ENCODE data around the gene SMYD5. TPM values are rescaled to one million over a fixed set of nuclear protein-coding genes. Genes with fewer than 3 reads are reported as not detected.
A peak's percentile ranks its signal among the peaks of the same experiment; 100 is the strongest.

Gene SMYD5
- total RNA-seq, 1 experiment from 2014 or later = 37.4 TPM

- Histone ChIP-seq H3K4me3 (replicated peaks in 1 of 2; ENCODE audit: low read depth in 1 of 2, low read length in 2 of 2) (peak overlapping the region; percentile 72 to 75), H3K36me3 (ENCODE audit: control insufficient read depth in 1 of 2, insufficient read depth in 2 of 2, low read length in 2 of 2) (peaks cover 7 to 15% of the 10 kb centered on the region in 2 experiments; a peak in 3 of 4 replicates), H3K9ac (ENCODE audit: low read length) (peak overlapping the region; percentile 79), H3K27ac (ENCODE audit: low read depth, low read length) (peak overlapping the region; percentile 94), H3K4me1 (ENCODE audit: control insufficient read depth in 1 of 2, insufficient read depth in 2 of 2, low read length in 2 of 2) (peaks cover 8 to 33% of the 10 kb centered on the region in 2 experiments), H4K20me1 (ENCODE audit: insufficient read depth) (no peaks in the 10 kb centered on the region), H3K4me2 (ENCODE audit: low read length) (peak overlapping the region; percentile 98), H3K9me3 (ENCODE audit: control insufficient read depth in 1 of 2, insufficient read depth in 1 of 2, low read depth in 1 of 2, low read length in 2 of 2) (no peaks in the 10 kb centered on the region), H3K27me3 (ENCODE audit: insufficient read depth, low read length) (no peaks in the 10 kb centered on the region), H2AFZ (ENCODE audit: low read depth, low read length, poor library complexity, severe bottlenecking) (no peak overlapping the region), H3K9me2 (ENCODE audit: insufficient read depth) (no peaks in the 10 kb centered on the region), H3K79me2 (ENCODE audit: insufficient read depth, low read length) (peaks cover 30% of the 10 kb centered on the region)
- DNase-seq (ENCODE audit: low read depth, low spot score) = no peak
- no TSS peak for BruUV-seq (replicated peaks)
- ChIA-PET RAD21 (ENCODE audit: low non-redundant PET in 1 of 2, low total read pairs in 2 of 2, uncharacterized antibody in 2 of 2, unreplicated experiment in 2 of 2) (interaction anchor here in 1 of 2 experiments (1.7 kb wide), 1 partner anchor 92 kb away, joined by 3 read pairs; no protein-coding TSS in a partner anchor), CTCF (interaction anchor here (1.4 to 2.2 kb wide), 3 partner anchors 11 to 92 kb away, joined by 6 to 10 read pairs (median 9); no protein-coding TSS in a partner anchor), POLR2A (interaction anchor here (1.3 to 1.4 kb wide), 2 partner anchors 22 to 34 kb away, joined by 8 read pairs; partner anchors contain the start of genes CCT7 and PRADC1)
- no peak for ATAC-seq
- intact Hi-C loops (cut with micrococcal nuclease) = no loop called here
- TF ChIP-seq POLR2A (IDR thresholded peaks at IDR 0.05; ENCODE audit: borderline replicate concordance, extremely low read depth, insufficient read depth, insufficient read length) = peak; percentile 36
- TF ChIP-seq, protein P1, sequence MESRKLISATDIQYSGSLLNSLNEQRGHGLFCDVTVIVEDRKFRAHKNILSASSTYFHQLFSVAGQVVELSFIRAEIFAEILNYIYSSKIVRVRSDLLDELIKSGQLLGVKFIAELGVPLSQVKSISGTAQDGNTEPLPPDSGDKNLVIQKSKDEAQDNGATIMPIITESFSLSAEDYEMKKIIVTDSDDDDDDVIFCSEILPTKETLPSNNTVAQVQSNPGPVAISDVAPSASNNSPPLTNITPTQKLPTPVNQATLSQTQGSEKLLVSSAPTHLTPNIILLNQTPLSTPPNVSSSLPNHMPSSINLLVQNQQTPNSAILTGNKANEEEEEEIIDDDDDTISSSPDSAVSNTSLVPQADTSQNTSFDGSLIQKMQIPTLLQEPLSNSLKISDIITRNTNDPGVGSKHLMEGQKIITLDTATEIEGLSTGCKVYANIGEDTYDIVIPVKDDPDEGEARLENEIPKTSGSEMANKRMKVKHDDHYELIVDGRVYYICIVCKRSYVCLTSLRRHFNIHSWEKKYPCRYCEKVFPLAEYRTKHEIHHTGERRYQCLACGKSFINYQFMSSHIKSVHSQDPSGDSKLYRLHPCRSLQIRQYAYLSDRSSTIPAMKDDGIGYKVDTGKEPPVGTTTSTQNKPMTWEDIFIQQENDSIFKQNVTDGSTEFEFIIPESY (IDR thresholded peaks at IDR 0.05; ENCODE audit: extremely low read depth, insufficient replicate concordance, low read length) = no peak
These were observed 54.4 kb downstream of the SMYD5 start for GRCh38 chr2:73268366-73268829.

- Histone ChIP-seq H3K9me2 (ENCODE audit: insufficient read depth) (no peaks in the 10 kb centered on the region), H2AFZ (ENCODE audit: low read depth, low read length, poor library complexity, severe bottlenecking) (no peak overlapping the region), H3K4me2 (ENCODE audit: low read length) (peak overlapping the region; percentile 98), H3K36me3 (ENCODE audit: control insufficient read depth in 1 of 2, insufficient read depth in 2 of 2, low read length in 2 of 2) (peaks cover 4 to 11% of the 10 kb centered on the region in 2 experiments; a peak in 3 of 4 replicates), H3K9me3 (ENCODE audit: control insufficient read depth in 1 of 2, insufficient read depth in 1 of 2, low read depth in 1 of 2, low read length in 2 of 2) (no peaks in the 10 kb centered on the region), H3K27me3 (ENCODE audit: insufficient read depth, low read length) (no peaks in the 10 kb centered on the region), H3K27ac (ENCODE audit: low read depth, low read length) (peak overlapping the region; percentile 94), H3K4me3 (replicated peaks in 1 of 2; ENCODE audit: low read depth in 1 of 2, low read length in 2 of 2) (peak overlapping the region; percentile 72 to 75), H3K4me1 (ENCODE audit: control insufficient read depth in 1 of 2, insufficient read depth in 2 of 2, low read length in 2 of 2) (peaks cover 8 to 33% of the 10 kb centered on the region in 2 experiments), H3K79me2 (ENCODE audit: insufficient read depth, low read length) (peaks cover 37% of the 10 kb centered on the region), H3K9ac (ENCODE audit: low read length) (peak overlapping the region; percentile 79), H4K20me1 (ENCODE audit: insufficient read depth) (no peaks in the 10 kb centered on the region)
- peak; percentile 82 for DNase-seq (ENCODE audit: low read depth, low spot score)
- RAD21 ChIA-PET (ENCODE audit: low non-redundant PET in 1 of 2, low total read pairs in 2 of 2, uncharacterized antibody in 2 of 2, unreplicated experiment in 2 of 2) = interaction anchor here in 1 of 2 experiments (1.7 kb wide), 1 partner anchor 91 kb away, joined by 3 read pairs; no protein-coding TSS in a partner anchor
- BruUV-seq (replicated peaks) = no TSS peak
- CTCF ChIA-PET = interaction anchor here (1.4 to 2.2 kb wide), 3 partner anchors 12 to 91 kb away, joined by 6 to 10 read pairs (median 9); no protein-coding TSS in a partner anchor
- intact Hi-C loops (cut with micrococcal nuclease) = no loop called here
- POLR2A ChIA-PET = interaction anchor here (1.3 to 1.4 kb wide), 2 partner anchors 21 to 35 kb away, joined by 8 read pairs; partner anchors contain the start of genes CCT7 and PRADC1
- peak; percentile 85 for ATAC-seq
- TF ChIP-seq SIN3A (IDR thresholded peaks at IDR 0.05; ENCODE audit: low read depth) = peak; percentile 81
- TF ChIP-seq JUND (IDR thresholded peaks at IDR 0.05) = peak; percentile 50
- no peak for TF ChIP-seq EZH2phosphoT487 (IDR thresholded peaks at IDR 0.05; ENCODE audit: borderline replicate concordance)
- TF ChIP-seq TCF7L2 (IDR thresholded peaks at IDR 0.05; ENCODE audit: borderline replicate concordance, extremely low read depth, insufficient read depth, insufficient read length) = peak; percentile 13
- TF ChIP-seq, protein P1 (IDR thresholded peaks at IDR 0.05; ENCODE audit: extremely low read depth, insufficient replicate concordance, low read length) = no peak
- no peak for TF ChIP-seq REST (IDR thresholded peaks at IDR 0.05; ENCODE audit: low read depth)
These were observed 55.0 kb downstream of the SMYD5 start for GRCh38 chr2:73268830-73269685.
